Testis (tissue), 3 donors: ENCODE data around the gene USP14. TPM values are rescaled to one million over a fixed set of nuclear protein-coding genes. Genes with fewer than 3 reads are reported as not detected.

Experiments used
- DNase-seq: peaks from one replicate; pipeline ENCODE4 v3.0.0-alpha.2; 2019
- H3K27ac ChIP-seq, 2 donors: fragments of 200-600 bp; sonication (generic); one replicate each; pipeline ENCODE4 v1.5.1; 2019
- H3K27me3 ChIP-seq: fragments of 200-600 bp; sonication (generic); one replicate; pipeline ENCODE4 v1.5.1; 2019
- H3K36me3 ChIP-seq: fragments of 200-600 bp; sonication (generic); one replicate; pipeline ENCODE4 v1.5.1; 2017; ENCODE audit warnings: low read depth; ENCODE audit errors: missing control alignments
- H3K4me1 ChIP-seq: fragments of 200-600 bp; sonication (generic); one replicate; pipeline ENCODE4 v1.5.1; 2019
- H3K4me3 ChIP-seq, 2 donors: fragments of 200-600 bp; sonication (generic); one replicate each; pipeline ENCODE4 v1.5.1; 2017 to 2019
- H3K9me3 ChIP-seq: fragments of 200-600 bp; sonication (generic); one replicate; pipeline ENCODE4 v1.5.1; 2017
- CTCF ChIP-seq, 3 experiments: fragments of 450-650 bp in 2 of 3; fragments of 200-600 bp in 1 of 3; sonication (generic) in 1 of 3; IDR thresholded peaks; one replicate each; pipeline ENCODE4 v1.5.1; 2016 to 2019; ENCODE audit warnings: antibody characterized with exemption in 3 of 3, mild to moderate bottlenecking in 2 of 3, moderate library complexity in 1 of 3
- POLR2A ChIP-seq: fragments of 450-650 bp; IDR thresholded peaks from one replicate; pipeline ENCODE4 v1.6.1; 2017; ENCODE audit warnings: antibody characterized with exemption, mild to moderate bottlenecking, moderate library complexity
- WGBS, 2 donors: methylation state at CpG; one replicate each; pipeline ENCODE4 v1.1.5; 2018; 5-methylcytosine and 5-hydroxymethylcytosine counted together
- intact Hi-C: fragments of 100-400 bp; cut with DNase I; formaldehyde crosslinking; loops from one replicate; pipeline ENCODE4 v1.15.1; 2023; ENCODE audit warnings: low total_unique reads
- polyA plus RNA-seq: library from polyadenylated mRNA; stranded (reverse); fragments of 350-450 nt; fragmentation: Illumina TruSeq; extraction: RNeasy Lipid Tissue Mini Kit (QIAGEN cat#74804); gene quantifications from one replicate; pipeline ENCODE4 v1.2.3, GENCODE V29; 2014; ENCODE audit warnings: low read depth, low replicate concordance; ENCODE audit not compliant: insufficient read depth
- total RNA-seq, 2 donors: library from RNA; depleted of rRNA; stranded (reverse); fragments of >200 nt; gene quantifications; one replicate each; pipeline ENCODE4 v1.2.3, GENCODE V29; 2016

The USP14 gene
- total and polyA plus RNA-seq, 3 donors from 2014 or later = 33.4 to 42.8 (median 42.3) TPM

- WGBS, 2 donors = 91 to 92% methylated on average over 1 of the region's 1 CpG
- DNase-seq = no peak
- Histone ChIP-seq H3K4me1 (no peaks in the 10 kb centered on the region), H3K4me3 (no peak overlapping the region), H3K36me3 (no peaks in the 10 kb centered on the region), H3K27ac (no peak overlapping the region), H3K9me3 (no peaks in the 10 kb centered on the region), H3K27me3 (no peaks in the 10 kb centered on the region)
- intact Hi-C loops = no loop called here
- TF ChIP-seq CTCF (IDR thresholded peaks at IDR 0.05) = no peak
- TF ChIP-seq POLR2A = no peak
Measured at GRCh38 chr18:228586-228985, 70.2 kb downstream of the USP14 start.

- no peaks in the 10 kb centered on the region for H3K27me3 ChIP-seq
- H3K4me1 ChIP-seq = no peaks in the 10 kb centered on the region
- no peak for TF ChIP-seq CTCF (IDR thresholded peaks at IDR 0.05)
- TF ChIP-seq POLR2A = no peak
- H3K27ac ChIP-seq = no peak overlapping the region
- no peaks in the 10 kb centered on the region for H3K36me3 ChIP-seq
- 84 to 92% methylated on average over 1 of the region's 1 CpG for WGBS, 2 donors
- no peak for DNase-seq
- no peak overlapping the region for H3K4me3 ChIP-seq
- intact Hi-C loops = no loop called here
- H3K9me3 ChIP-seq = no peaks in the 10 kb centered on the region
Measured at GRCh38 chr18:231563-231962, 73.2 kb downstream of the USP14 start.

GRCh38 chr18:240175-240574 is 81.8 kb downstream of the USP14 start:
- WGBS, 2 donors = 88 to 100% methylated on average over 1 of the region's 1 CpG
- intact Hi-C loops = no loop called here
- no peak for DNase-seq
- H3K4me1 ChIP-seq = no peaks in the 10 kb centered on the region
- no peaks in the 10 kb centered on the region for H3K9me3 ChIP-seq
- no peak overlapping the region for H3K27ac ChIP-seq
- H3K4me3 ChIP-seq = no peak overlapping the region
- no peaks in the 10 kb centered on the region for H3K27me3 ChIP-seq
- TF ChIP-seq POLR2A = no peak
- no peak for TF ChIP-seq CTCF (IDR thresholded peaks at IDR 0.05)
- no peaks in the 10 kb centered on the region for H3K36me3 ChIP-seq

GRCh38 chr18:245282-245847 is 87.0 kb downstream of the USP14 start:
- TF ChIP-seq CTCF (IDR thresholded peaks at IDR 0.05) (no peak), POLR2A (no peak)
- no peaks in the 10 kb centered on the region for H3K36me3 ChIP-seq
- intact Hi-C loops = no loop called here
- no peaks in the 10 kb centered on the region for H3K9me3 ChIP-seq
- H3K4me1 ChIP-seq = no peaks in the 10 kb centered on the region
- no peaks in the 10 kb centered on the region for H3K27me3 ChIP-seq
- 79 to 91% methylated on average over 2 of the region's 2 CpGs for WGBS, 2 donors
- no peak for DNase-seq
- no peak overlapping the region for H3K27ac ChIP-seq
- H3K4me3 ChIP-seq = no peak overlapping the region

DNA sequence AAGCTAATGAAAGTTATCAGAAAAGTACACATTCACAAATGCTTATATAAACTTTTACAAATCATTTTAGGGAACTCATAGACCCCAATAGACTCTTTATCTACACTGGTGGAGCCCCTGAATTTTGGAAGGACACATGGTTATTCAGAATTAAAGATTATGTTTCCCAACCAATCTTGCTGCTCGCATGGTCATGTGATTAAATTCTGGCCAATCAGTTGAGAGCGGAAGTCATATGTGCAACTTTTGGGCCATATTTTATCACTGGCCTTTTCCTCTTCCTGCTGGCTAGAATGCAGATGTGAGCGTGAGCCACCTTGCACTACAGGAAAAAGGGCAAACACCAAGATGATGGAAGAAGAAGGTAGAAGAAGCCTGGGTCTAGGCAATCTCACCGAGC is 89.7 kb downstream of the USP14 start:
- intact Hi-C loops = no loop called here
- H3K4me3 ChIP-seq = no peak overlapping the region
- H3K36me3 ChIP-seq = no peaks in the 10 kb centered on the region
- no peaks in the 10 kb centered on the region for H3K9me3 ChIP-seq
- H3K27ac ChIP-seq = no peak overlapping the region
- WGBS, 2 donors = 86 to 95% methylated on average over 4 of the region's 4 CpGs
- no peaks in the 10 kb centered on the region for H3K27me3 ChIP-seq
- DNase-seq = no peak
- H3K4me1 ChIP-seq = no peaks in the 10 kb centered on the region
- TF ChIP-seq POLR2A (no peak), CTCF (IDR thresholded peaks at IDR 0.05) (no peak)
